Measurements from ENCODE around the gene PAQR3.

- TF ChIP-seq EZH2 (IDR thresholded peaks at IDR 0.05; ENCODE audit: low read length, missing control alignments) = no peak
- TF ChIP-seq, protein P1, sequence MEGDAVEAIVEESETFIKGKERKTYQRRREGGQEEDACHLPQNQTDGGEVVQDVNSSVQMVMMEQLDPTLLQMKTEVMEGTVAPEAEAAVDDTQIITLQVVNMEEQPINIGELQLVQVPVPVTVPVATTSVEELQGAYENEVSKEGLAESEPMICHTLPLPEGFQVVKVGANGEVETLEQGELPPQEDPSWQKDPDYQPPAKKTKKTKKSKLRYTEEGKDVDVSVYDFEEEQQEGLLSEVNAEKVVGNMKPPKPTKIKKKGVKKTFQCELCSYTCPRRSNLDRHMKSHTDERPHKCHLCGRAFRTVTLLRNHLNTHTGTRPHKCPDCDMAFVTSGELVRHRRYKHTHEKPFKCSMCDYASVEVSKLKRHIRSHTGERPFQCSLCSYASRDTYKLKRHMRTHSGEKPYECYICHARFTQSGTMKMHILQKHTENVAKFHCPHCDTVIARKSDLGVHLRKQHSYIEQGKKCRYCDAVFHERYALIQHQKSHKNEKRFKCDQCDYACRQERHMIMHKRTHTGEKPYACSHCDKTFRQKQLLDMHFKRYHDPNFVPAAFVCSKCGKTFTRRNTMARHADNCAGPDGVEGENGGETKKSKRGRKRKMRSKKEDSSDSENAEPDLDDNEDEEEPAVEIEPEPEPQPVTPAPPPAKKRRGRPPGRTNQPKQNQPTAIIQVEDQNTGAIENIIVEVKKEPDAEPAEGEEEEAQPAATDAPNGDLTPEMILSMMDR (conservative IDR thresholded peaks at IDR 0.05 in 1 of 2, IDR thresholded peaks at IDR 0.05 in 1 of 2; ENCODE audit: low read depth in 1 of 2, low read length in 2 of 2) = no peak
Measured at GRCh38 chr4:78876568-78877320, 62.5 kb downstream of the PAQR3 start.

All from fibroblast of lung (primary cell).